Kidney (tissue), 14 donors: ENCODE results near the gene PHTF1. TPM values are rescaled to one million over a fixed set of nuclear protein-coding genes. Genes with fewer than 3 reads are reported as not detected.

Experiments
- DNase-seq, 5 donors: peaks; one replicate each; pipeline ENCODE4 v3.0.0-alpha.2; 2013 to 2020
- FAIRE-seq: peaks from 2 replicates; lab custom pipeline; 2012; peaks lifted over from hg19 to GRCh38; lab: Jason Lieb, UNC
- H3K27ac ChIP-seq, 2 donors: one replicate each; pipeline ENCODE4 v1.7.0; 2013; ENCODE audit warnings: low read depth in 2 of 2, low read length in 2 of 2, inconsistent platforms in 1 of 2
- H3K27me3 ChIP-seq: one replicate; pipeline ENCODE4 v1.7.1; 2013; ENCODE audit warnings: low read length, inconsistent platforms; ENCODE audit not compliant: control insufficient read depth, insufficient read depth
- H3K36me3 ChIP-seq, 3 donors: one replicate each; pipeline versions ENCODE4 v1.7.0 to v1.7.1; 2013; ENCODE audit warnings: low read length in 3 of 3, control low read depth in 1 of 3, inconsistent platforms in 1 of 3; ENCODE audit not compliant: insufficient read depth in 3 of 3, control insufficient read depth in 2 of 3
- H3K4me1 ChIP-seq, 3 donors: one replicate each; pipeline versions ENCODE4 v1.7.0 to v1.7.1; 2013; ENCODE audit warnings: low read length in 3 of 3, inconsistent platforms in 1 of 3, low read depth in 1 of 3; ENCODE audit not compliant: control insufficient read depth in 2 of 3, insufficient read depth in 2 of 3
- H3K4me3 ChIP-seq, 3 donors: one replicate each; pipeline versions ENCODE4 v1.7.0 to v1.8.1; 2013; ENCODE audit warnings: low read length in 3 of 3, control low read depth in 1 of 3, inconsistent platforms in 1 of 3
- H3K9ac ChIP-seq, 3 donors: one replicate each; pipeline versions ENCODE4 v1.7.0 to v1.7.1; 2013; ENCODE audit warnings: low read length in 3 of 3, control low read depth in 1 of 3, inconsistent platforms in 1 of 3
- H3K9me3 ChIP-seq, 3 donors: one replicate each; pipeline versions ENCODE4 v1.7.0 to v1.7.1; 2013; ENCODE audit warnings: low read length in 3 of 3, control low read depth in 1 of 3, inconsistent platforms in 1 of 3; ENCODE audit not compliant: control insufficient read depth in 2 of 3, insufficient read depth in 1 of 3
- CTCF ChIP-seq: IDR thresholded peaks from 3 replicates; pipeline ENCODE4 v1.5.1; 2012; ENCODE audit warnings: mild to moderate bottlenecking, moderate library complexity, borderline replicate concordance; ENCODE audit not compliant: insufficient read depth; ENCODE audit errors: extremely low read depth
- intact Hi-C: fragments of 100-400 bp; cut with DNase I; formaldehyde crosslinking; loops from one replicate; pipeline ENCODE4 v1.11.1; 2022
- polyA plus RNA-seq: library from polyadenylated mRNA; stranded (reverse); fragments of 350-450 nt; fragmentation: Illumina TruSeq; extraction: RNeasy Lipid Tissue Mini Kit (QIAGEN cat#74804); gene quantifications from one replicate; pipeline ENCODE4 v1.2.3, GENCODE V29; 2014; ENCODE audit warnings: low read depth, low replicate concordance; ENCODE audit not compliant: insufficient read depth
- total RNA-seq: library from RNA; stranded (reverse); fragmentation: NEBNext Ultra II Directional; extraction: Animal tissue kit (Norgen Biotek cat#: 25700); gene quantifications from one replicate; pipeline ENCODE4 v1.2.1, GENCODE V29; 2021
- donor health status: control.
- donor health status: control.
- donor health status: control.
- donor health status: control.
- donor health status: control.
- donor health status: DM: yes; HTN: yes; CAD: no.
- donor health status: Normal renal cell carcinoma (clear cell type).

Gene PHTF1
- total and polyA plus RNA-seq, 2 donors from 2014 or later: 14.7 to 20.0 TPM

- Histone ChIP-seq H3K4me3 (no peak overlapping the region), H3K9ac (no peak overlapping the region), H3K27me3 (no peaks in the 10 kb centered on the region), H3K4me1 (peaks cover 0 to 20% (median 13%) of the 10 kb centered on the region in 3 donors), H3K27ac (no peak overlapping the region), H3K36me3 (peaks cover 3 to 7% (median 6%) of the 10 kb centered on the region in 3 donors), H3K9me3 (no peaks in the 10 kb centered on the region)
- intact Hi-C loops: no loop called here
- no peak for DNase-seq
- no peak for TF ChIP-seq CTCF
- FAIRE-seq: no peak
Observed at GRCh38 chr1:113792986-113793385, 33.7 kb upstream of the PHTF1 start.

GRCh38 chr1:113792471-113792870 is 33.2 kb upstream of the PHTF1 start:
- peaks cover under 1 to 7% (median 6%) of the 10 kb centered on the region in 3 donors for H3K36me3 ChIP-seq
- no peak for TF ChIP-seq CTCF
- H3K9me3 ChIP-seq: no peaks in the 10 kb centered on the region
- no peak overlapping the region for H3K27ac ChIP-seq
- H3K4me3 ChIP-seq: no peak overlapping the region
- H3K9ac ChIP-seq: no peak overlapping the region
- no peaks in the 10 kb centered on the region for H3K27me3 ChIP-seq
- FAIRE-seq (no peak), DNase-seq (no peak)
- intact Hi-C loops: no loop called here
- peaks cover 0 to 20% (median 13%) of the 10 kb centered on the region in 3 donors for H3K4me1 ChIP-seq

GRCh38 chr1:113788802-113789201 is 29.5 kb upstream of the PHTF1 start:
- intact Hi-C loops: no loop called here
- no peak for TF ChIP-seq CTCF
- FAIRE-seq: no peak
- Histone ChIP-seq H3K4me1 (peaks cover 0 to 11% (median 8%) of the 10 kb centered on the region in 3 donors), H3K36me3 (peaks cover 0 to 3% (median 0%) of the 10 kb centered on the region in 3 donors), H3K4me3 (no peak overlapping the region), H3K9ac (no peak overlapping the region), H3K27me3 (no peaks in the 10 kb centered on the region), H3K9me3 (no peaks in the 10 kb centered on the region), H3K27ac (no peak overlapping the region)
- no peak for DNase-seq

GRCh38 chr1:113787663-113788062 is 28.4 kb upstream of the PHTF1 start:
- TF ChIP-seq CTCF: no peak
- H3K27ac ChIP-seq: no peak overlapping the region
- H3K9ac ChIP-seq: no peak overlapping the region
- H3K4me3 ChIP-seq: no peak overlapping the region
- H3K4me1 ChIP-seq: peaks cover 0 to 17% (median 4%) of the 10 kb centered on the region in 3 donors
- no peaks in the 10 kb centered on the region for H3K27me3 ChIP-seq
- FAIRE-seq: no peak
- intact Hi-C loops: no loop called here
- H3K9me3 ChIP-seq: no peaks in the 10 kb centered on the region
- H3K36me3 ChIP-seq: no peaks in the 10 kb centered on the region
- DNase-seq: no peak
